Measurements from ENCODE around the gene RBM15. TPM values are rescaled to one million over a fixed set of nuclear protein-coding genes. Genes with fewer than 3 reads are reported as not detected.

RBM15 gene
- polyA plus RNA-seq, 1 of the 3 experiments (the other 2 are of a cell fraction): 3.8 TPM

GRCh38 chr1:110375490-110375889 is 36.3 kb downstream of the RBM15 start:
- no peak overlapping the region for H3K27ac ChIP-seq (ENCODE audit: low read depth in 2 of 2, low read length in 1 of 2)
- no peaks in the 10 kb centered on the region for H3K27me3 ChIP-seq (ENCODE audit: insufficient read depth)
- H3K4me3 ChIP-seq (ENCODE audit: low read depth in 2 of 2, low read length in 1 of 2): no peak overlapping the region
- no peaks in the 10 kb centered on the region; the same call in 1 of the 2 replicates for H4K20me1 ChIP-seq (ENCODE audit: insufficient read depth)
- no peak for DNase-seq
- peaks cover 18% of the 10 kb centered on the region; the same call in 1 of the 2 replicates for H3K79me2 ChIP-seq (ENCODE audit: insufficient read depth)
- 97% methylated on average over 1 of the region's 1 CpG for WGBS (ENCODE audit: low lambda C conversion rate)
- ChIA-PET POLR2A (no interaction called here), CTCF (interaction anchor here (1.2 to 1.7 kb wide), 4 partner anchors 35 to 168 kb away, joined by 3 to 5 read pairs (median 4); no protein-coding TSS in a partner anchor)
- H3K36me3 ChIP-seq (replicated peaks in 1 of 2; ENCODE audit: control insufficient read depth in 1 of 2, insufficient read depth in 2 of 2, low read length in 1 of 2): peaks cover 27 to 52% of the 10 kb centered on the region in 2 experiments
- no peaks in the 10 kb centered on the region for H3K9me3 ChIP-seq
- no peak overlapping the region for H3K9ac ChIP-seq
- peaks cover 3% of the 10 kb centered on the region for H3F3A ChIP-seq (replicated peaks; ENCODE audit: insufficient read depth)
- no peaks in the 10 kb centered on the region for H3K4me1 ChIP-seq (ENCODE audit: control insufficient read depth in 1 of 2, insufficient read depth in 2 of 2, low read depth in 1 of 2, low read length in 1 of 2)
- TF ChIP-seq JUND (IDR thresholded peaks at IDR 0.05) (no peak), TEAD4 (IDR thresholded peaks at IDR 0.05; ENCODE audit: borderline replicate concordance, insufficient read depth) (no peak), USF1 (IDR thresholded peaks at IDR 0.05; ENCODE audit: borderline replicate concordance, low read depth) (no peak), TAF1 (IDR thresholded peaks at IDR 0.05; ENCODE audit: borderline replicate concordance, low read depth, low read length) (no peak), MXI1 (IDR thresholded peaks at IDR 0.05; ENCODE audit: low read depth, low read length) (no peak), RXRA (IDR thresholded peaks at IDR 0.05; ENCODE audit: borderline replicate concordance, low read depth) (no peak), RAD21 (IDR thresholded peaks at IDR 0.05; ENCODE audit: low read length) (no peak), EZH2phosphoT487 (IDR thresholded peaks at IDR 0.05; ENCODE audit: borderline replicate concordance, low read depth) (no peak), GABPA (IDR thresholded peaks at IDR 0.05; ENCODE audit: low read depth) (no peak), RFX5 (IDR thresholded peaks at IDR 0.05; ENCODE audit: low read length) (no peak), SIN3A (IDR thresholded peaks at IDR 0.05; ENCODE audit: borderline replicate concordance, low read depth, low read length) (no peak), ZBTB33 (IDR thresholded peaks at IDR 0.05; ENCODE audit: borderline replicate concordance, low read depth) (no peak), GATA2 (CRISPR knock-in tag; IDR thresholded peaks at IDR 0.05) (no peak), FOXM1 (IDR thresholded peaks at IDR 0.05; ENCODE audit: low read depth) (no peak), ELF1 (IDR thresholded peaks at IDR 0.05) (no peak), MEF2A (IDR thresholded peaks at IDR 0.05; ENCODE audit: borderline replicate concordance, low read depth) (no peak), EP300 (IDR thresholded peaks at IDR 0.05; ENCODE audit: borderline replicate concordance in 1 of 2, low read depth in 1 of 2, low read length in 1 of 2) (no peak), IRF3 (IDR thresholded peaks at IDR 0.05; ENCODE audit: low read depth, low read length) (no peak)
- no peaks in the 10 kb centered on the region for H3K9me2 ChIP-seq
- no peak overlapping the region for H2AFZ ChIP-seq (ENCODE audit: low read depth)
- H3K4me2 ChIP-seq: no peak overlapping the region

All from SK-N-SH (cell line).